ENCODE data around the gene DHX58. TPM values are rescaled to one million over a fixed set of nuclear protein-coding genes. Genes with fewer than 3 reads are reported as not detected.

DHX58 gene
- total and polyA plus RNA-seq, 2 donors from 2014 or later = 22.1 to 27.5 TPM

GRCh38 chr17:42114118-42114517 lies 1.6 kb upstream of the DHX58 start:
- no peak overlapping the region for H3K9ac ChIP-seq (ENCODE audit: low read length in 3 of 3)
- H3K27me3 ChIP-seq (ENCODE audit: control insufficient read depth, insufficient read depth, low read length) = no peaks in the 10 kb centered on the region
- H3K9me3 ChIP-seq (ENCODE audit: control insufficient read depth in 2 of 3, insufficient read depth in 1 of 3, low read length in 3 of 3) = no peaks in the 10 kb centered on the region
- no peak for FAIRE-seq
- no peak for DNase-seq
- TF ChIP-seq, protein P1, sequence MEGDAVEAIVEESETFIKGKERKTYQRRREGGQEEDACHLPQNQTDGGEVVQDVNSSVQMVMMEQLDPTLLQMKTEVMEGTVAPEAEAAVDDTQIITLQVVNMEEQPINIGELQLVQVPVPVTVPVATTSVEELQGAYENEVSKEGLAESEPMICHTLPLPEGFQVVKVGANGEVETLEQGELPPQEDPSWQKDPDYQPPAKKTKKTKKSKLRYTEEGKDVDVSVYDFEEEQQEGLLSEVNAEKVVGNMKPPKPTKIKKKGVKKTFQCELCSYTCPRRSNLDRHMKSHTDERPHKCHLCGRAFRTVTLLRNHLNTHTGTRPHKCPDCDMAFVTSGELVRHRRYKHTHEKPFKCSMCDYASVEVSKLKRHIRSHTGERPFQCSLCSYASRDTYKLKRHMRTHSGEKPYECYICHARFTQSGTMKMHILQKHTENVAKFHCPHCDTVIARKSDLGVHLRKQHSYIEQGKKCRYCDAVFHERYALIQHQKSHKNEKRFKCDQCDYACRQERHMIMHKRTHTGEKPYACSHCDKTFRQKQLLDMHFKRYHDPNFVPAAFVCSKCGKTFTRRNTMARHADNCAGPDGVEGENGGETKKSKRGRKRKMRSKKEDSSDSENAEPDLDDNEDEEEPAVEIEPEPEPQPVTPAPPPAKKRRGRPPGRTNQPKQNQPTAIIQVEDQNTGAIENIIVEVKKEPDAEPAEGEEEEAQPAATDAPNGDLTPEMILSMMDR (IDR thresholded peaks at IDR 0.05; ENCODE audit: borderline replicate concordance, extremely low read depth, insufficient read depth) = no peak
- intact Hi-C loops (cut with DNase I) = no loop called here
- no peak overlapping the region for H3K27ac ChIP-seq (ENCODE audit: low read depth in 2 of 2, low read length in 2 of 2)
- peaks cover 0 to 22% (median 13%) of the 10 kb centered on the region in 3 donors for H3K4me1 ChIP-seq (ENCODE audit: control insufficient read depth in 2 of 3, insufficient read depth in 2 of 3, low read depth in 1 of 3, low read length in 3 of 3)
- H3K4me3 ChIP-seq (ENCODE audit: low read length in 3 of 3) = no peak overlapping the region
- peaks cover 0 to 10% (median 2%) of the 10 kb centered on the region in 3 donors for H3K36me3 ChIP-seq (ENCODE audit: control insufficient read depth in 2 of 3, insufficient read depth in 3 of 3, low read length in 3 of 3)

GRCh38 chr17:42113293-42114069 lies 967 bp upstream of the DHX58 start:
- Histone ChIP-seq H3K27me3 (ENCODE audit: control insufficient read depth, insufficient read depth, low read length) (no peaks in the 10 kb centered on the region), H3K9ac (ENCODE audit: low read length in 3 of 3) (peak overlapping the region in 2 of 3 donors; percentile 29 to 75), H3K4me3 (ENCODE audit: low read length in 3 of 3) (no peak overlapping the region), H3K4me1 (ENCODE audit: control insufficient read depth in 2 of 3, insufficient read depth in 2 of 3, low read depth in 1 of 3, low read length in 3 of 3) (peaks cover 0 to 22% (median 13%) of the 10 kb centered on the region in 3 donors), H3K27ac (ENCODE audit: low read depth in 2 of 2, low read length in 2 of 2) (peak overlapping the region; percentile 89 to 92), H3K36me3 (ENCODE audit: control insufficient read depth in 2 of 3, insufficient read depth in 3 of 3, low read length in 3 of 3) (peaks cover 0 to 16% (median 2%) of the 10 kb centered on the region in 3 donors), H3K9me3 (ENCODE audit: control insufficient read depth in 2 of 3, insufficient read depth in 1 of 3, low read length in 3 of 3) (no peaks in the 10 kb centered on the region)
- intact Hi-C loops (cut with DNase I) = no loop called here
- TF ChIP-seq, protein P1 (IDR thresholded peaks at IDR 0.05; ENCODE audit: borderline replicate concordance, extremely low read depth, insufficient read depth) = no peak
- FAIRE-seq = no peak
- no peak for DNase-seq

GRCh38 chr17:42111871-42112551 lies 503 bp downstream of the DHX58 start:
- H3K36me3 ChIP-seq (ENCODE audit: control insufficient read depth in 2 of 3, insufficient read depth in 3 of 3, low read length in 3 of 3) = peaks cover 0 to 13% (median 2%) of the 10 kb centered on the region in 3 donors
- peaks cover 0 to 22% (median 13%) of the 10 kb centered on the region in 3 donors for H3K4me1 ChIP-seq (ENCODE audit: control insufficient read depth in 2 of 3, insufficient read depth in 2 of 3, low read depth in 1 of 3, low read length in 3 of 3)
- FAIRE-seq (no peak), DNase-seq (no peak)
- peak overlapping the region; percentile 39 to 90 (median 73) for H3K4me3 ChIP-seq (ENCODE audit: low read length in 3 of 3)
- H3K9ac ChIP-seq (ENCODE audit: low read length in 3 of 3) = peak overlapping the region; percentile 16 to 75 (median 61)
- TF ChIP-seq, protein P1 (IDR thresholded peaks at IDR 0.05; ENCODE audit: borderline replicate concordance, extremely low read depth, insufficient read depth) = no peak
- H3K27me3 ChIP-seq (ENCODE audit: control insufficient read depth, insufficient read depth, low read length) = no peaks in the 10 kb centered on the region
- no peaks in the 10 kb centered on the region for H3K9me3 ChIP-seq (ENCODE audit: control insufficient read depth in 2 of 3, insufficient read depth in 1 of 3, low read length in 3 of 3)
- H3K27ac ChIP-seq (ENCODE audit: low read depth in 2 of 2, low read length in 2 of 2) = peak overlapping the region; percentile 89 to 92
- intact Hi-C loops (cut with DNase I) = no loop called here
